Neural cell (in vitro differentiated cells): Measurements from ENCODE around the gene CNOT10. TPM values are rescaled to one million over a fixed set of nuclear protein-coding genes. Genes with fewer than 3 reads are reported as not detected.
A peak's percentile ranks its signal among the peaks of the same experiment; 100 is the strongest.
"Not testable (repeated sequence)": the region's sequence is repeated elsewhere in the genome, so short reads cannot be mapped to it uniquely, and the experiment has no call there.

Source experiments
- H2AFZ ChIP-seq: fragments of 200-600, 300-800 bp; sonication (generic), shearing (Covaris generic); 2 replicates; pipeline ENCODE4 v1.6.0; 2014; ENCODE audit warnings: low read depth, mild to moderate bottlenecking, antibody characterized with exemption, low read length, moderate library complexity
- H3F3A ChIP-seq: fragments of 200-600 bp; shearing (Covaris generic); 2 replicates; pipeline ENCODE4 v1.6.1; 2016; ENCODE audit warnings: mild to moderate bottlenecking, moderate library complexity, mixed read lengths, antibody characterized with exemption, low read length; ENCODE audit not compliant: insufficient read depth, poor library complexity, severe bottlenecking
- H3K27ac ChIP-seq: fragments of 200-600, 300-800 bp; sonication (generic), shearing (Covaris generic); 2 replicates; pipeline ENCODE4 v1.5.1; 2014; ENCODE audit warnings: mild to moderate bottlenecking, low read length, moderate library complexity
- H3K27me3 ChIP-seq: fragments of 300-800, 200-600 bp; sonication (generic), shearing (Covaris generic); 2 replicates; pipeline ENCODE4 v1.6.0; 2014; ENCODE audit warnings: mild to moderate bottlenecking, low read depth, low read length, moderate library complexity; ENCODE audit not compliant: insufficient read depth
- H3K36me3 ChIP-seq: fragments of 300-800, 200-600 bp; sonication (generic), shearing (Covaris generic); 2 replicates; pipeline ENCODE4 v1.5.1; 2014; ENCODE audit warnings: mild to moderate bottlenecking, antibody characterized with exemption, low read length, moderate library complexity; ENCODE audit not compliant: insufficient read depth
- H3K4me2 ChIP-seq: fragments of 300-800, 200-600 bp; sonication (generic), shearing (Covaris generic); 2 replicates; pipeline ENCODE4 v1.6.0; 2014; ENCODE audit warnings: mild to moderate bottlenecking, low read length
- H3K4me3 ChIP-seq: fragments of 300-800, 200-600 bp; sonication (generic), shearing (Covaris generic); 2 replicates; pipeline ENCODE4 v1.5.1; 2014; ENCODE audit warnings: mild to moderate bottlenecking, low read length, moderate library complexity
- H3K79me2 ChIP-seq: fragments of 200-600 bp; shearing (Covaris generic); replicated peaks from 2 replicates; pipeline ENCODE4 v1.6.0; 2014; ENCODE audit warnings: mild to moderate bottlenecking, low read length, moderate library complexity; ENCODE audit not compliant: insufficient read depth
- H3K9ac ChIP-seq: fragments of 300-800, 200-600 bp; sonication (generic), shearing (Covaris generic); 2 replicates; pipeline ENCODE4 v1.6.1; 2016; ENCODE audit warnings: mild to moderate bottlenecking, low read length, mixed read lengths
- H3K9me2 ChIP-seq: fragments of 200-600 bp; shearing (Covaris generic); 2 replicates; pipeline ENCODE4 v1.6.1; 2016; ENCODE audit warnings: mild to moderate bottlenecking, low read length, mixed read lengths; ENCODE audit not compliant: insufficient read depth
- H3K9me3 ChIP-seq: fragments of 200-600, 300-800 bp; sonication (generic), shearing (Covaris generic); 2 replicates; pipeline ENCODE4 v1.6.1; 2016; ENCODE audit warnings: mild to moderate bottlenecking, mixed run types, low read length, moderate library complexity, mixed read lengths
- H4K20me1 ChIP-seq: fragments of 200-600 bp; shearing (Covaris generic); 2 replicates; pipeline ENCODE4 v1.6.1; 2016; ENCODE audit warnings: mild to moderate bottlenecking, mixed run types; ENCODE audit not compliant: insufficient read depth
- EP300 ChIP-seq: fragments of 450-650 bp; conservative IDR thresholded peaks from 2 replicates; pipeline ENCODE4 v1.6.1; 2014; ENCODE audit warnings: antibody characterized with exemption, mild to moderate bottlenecking, moderate library complexity; ENCODE audit not compliant: poor library complexity, severe bottlenecking
- EZH2 ChIP-seq: fragments of 200-600, 300-800 bp; shearing (Covaris generic), sonication (generic); IDR thresholded peaks from 2 replicates; pipeline ENCODE4 v1.6.1; 2014; ENCODE audit warnings: antibody characterized with exemption, low read length, borderline replicate concordance, mild to moderate bottlenecking; ENCODE audit not compliant: insufficient read depth, poor library complexity, severe bottlenecking
- MXI1 ChIP-seq: fragments of 450-650 bp; conservative IDR thresholded peaks from 2 replicates; pipeline ENCODE4 v1.6.1; 2014; ENCODE audit warnings: antibody characterized with exemption, mild to moderate bottlenecking; ENCODE audit not compliant: poor library complexity, severe bottlenecking
- POLR2AphosphoS5 ChIP-seq: IDR thresholded peaks from 2 replicates; pipeline ENCODE4 v1.6.1; 2012
- RAD21 ChIP-seq: fragments of 450-650 bp; conservative IDR thresholded peaks from 2 replicates; pipeline ENCODE4 v1.6.1; 2014; ENCODE audit warnings: antibody characterized with exemption, mild to moderate bottlenecking, moderate library complexity
- SMC3 ChIP-seq: fragments of 450-650 bp; conservative IDR thresholded peaks from 2 replicates; pipeline ENCODE4 v1.6.1; 2014; ENCODE audit warnings: antibody characterized with exemption, mild to moderate bottlenecking, moderate library complexity; ENCODE audit not compliant: poor library complexity
- TAF1 ChIP-seq: IDR thresholded peaks from 2 replicates; pipeline ENCODE4 v1.6.1; 2012; ENCODE audit warnings: low read depth
- polyA plus RNA-seq: library from polyadenylated mRNA; depleted of rRNA; stranded (reverse); fragments of >200 nt; gene quantifications from 2 replicates; pipeline ENCODE4 v1.2.3, GENCODE V29; 2014
- TF ChIP-seq, protein P1 (sequence below): IDR thresholded peaks from 2 replicates; pipeline ENCODE4 v1.6.1; 2012; ENCODE audit warnings: borderline replicate concordance
- TF ChIP-seq, protein P2 (sequence below): fragments of 450-650 bp; IDR thresholded peaks from 2 replicates; pipeline ENCODE4 v1.5.1; 2014; ENCODE audit warnings: antibody characterized with exemption, mild to moderate bottlenecking, moderate library complexity; ENCODE audit not compliant: poor library complexity, severe bottlenecking

Gene CNOT10
- polyA plus RNA-seq, 1 donor from 2014 or later: 53.8 TPM

DNA sequence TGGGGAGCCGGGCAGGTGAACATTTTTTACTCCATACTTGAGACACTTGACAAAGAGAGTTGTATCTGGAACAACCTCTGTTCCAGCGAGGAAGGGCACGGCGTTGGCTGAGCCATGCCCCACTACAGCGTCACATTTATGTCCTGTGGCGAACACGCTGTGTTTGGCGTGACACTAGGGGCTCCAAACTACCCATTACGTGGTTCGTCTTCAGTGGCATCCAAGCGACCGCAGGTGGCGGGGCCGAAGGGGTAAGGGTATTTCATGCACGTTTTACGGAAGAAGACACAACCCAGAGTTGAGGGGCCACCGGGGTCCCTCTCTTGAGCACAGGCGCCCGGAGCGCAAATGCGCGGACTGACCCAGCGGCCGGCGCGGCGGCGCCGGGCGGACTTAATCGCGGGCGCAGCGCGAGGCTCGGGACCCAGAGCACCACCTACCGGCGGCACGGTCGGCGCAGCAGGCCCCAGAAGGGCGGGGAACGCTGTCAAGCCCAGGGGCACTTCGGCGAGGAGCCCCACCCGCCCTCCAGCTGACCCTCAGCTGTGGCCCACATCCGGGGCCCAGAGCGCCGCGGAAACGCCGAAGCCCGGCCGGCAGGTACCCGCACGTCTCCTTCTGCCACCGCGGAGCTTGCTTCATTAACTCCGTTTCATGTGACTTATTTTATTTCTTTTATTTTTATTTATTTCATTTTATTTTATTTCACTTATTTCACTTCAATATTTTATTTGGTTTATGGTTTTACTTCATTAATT is 96.4 kb downstream of the CNOT10 start:
- H2AFZ ChIP-seq: peak overlapping the region; percentile 60
- H3K4me3 ChIP-seq: peak overlapping the region; percentile 84
- H3K79me2 ChIP-seq: no peaks in the 10 kb centered on the region
- TF ChIP-seq EP300 (peak; percentile 18), POLR2AphosphoS5 (no peak), EZH2 (no peak), RAD21 (peak; percentile 60), SMC3 (peak; percentile 66), MXI1 (peak; percentile 65)
- TF ChIP-seq, protein P1, sequence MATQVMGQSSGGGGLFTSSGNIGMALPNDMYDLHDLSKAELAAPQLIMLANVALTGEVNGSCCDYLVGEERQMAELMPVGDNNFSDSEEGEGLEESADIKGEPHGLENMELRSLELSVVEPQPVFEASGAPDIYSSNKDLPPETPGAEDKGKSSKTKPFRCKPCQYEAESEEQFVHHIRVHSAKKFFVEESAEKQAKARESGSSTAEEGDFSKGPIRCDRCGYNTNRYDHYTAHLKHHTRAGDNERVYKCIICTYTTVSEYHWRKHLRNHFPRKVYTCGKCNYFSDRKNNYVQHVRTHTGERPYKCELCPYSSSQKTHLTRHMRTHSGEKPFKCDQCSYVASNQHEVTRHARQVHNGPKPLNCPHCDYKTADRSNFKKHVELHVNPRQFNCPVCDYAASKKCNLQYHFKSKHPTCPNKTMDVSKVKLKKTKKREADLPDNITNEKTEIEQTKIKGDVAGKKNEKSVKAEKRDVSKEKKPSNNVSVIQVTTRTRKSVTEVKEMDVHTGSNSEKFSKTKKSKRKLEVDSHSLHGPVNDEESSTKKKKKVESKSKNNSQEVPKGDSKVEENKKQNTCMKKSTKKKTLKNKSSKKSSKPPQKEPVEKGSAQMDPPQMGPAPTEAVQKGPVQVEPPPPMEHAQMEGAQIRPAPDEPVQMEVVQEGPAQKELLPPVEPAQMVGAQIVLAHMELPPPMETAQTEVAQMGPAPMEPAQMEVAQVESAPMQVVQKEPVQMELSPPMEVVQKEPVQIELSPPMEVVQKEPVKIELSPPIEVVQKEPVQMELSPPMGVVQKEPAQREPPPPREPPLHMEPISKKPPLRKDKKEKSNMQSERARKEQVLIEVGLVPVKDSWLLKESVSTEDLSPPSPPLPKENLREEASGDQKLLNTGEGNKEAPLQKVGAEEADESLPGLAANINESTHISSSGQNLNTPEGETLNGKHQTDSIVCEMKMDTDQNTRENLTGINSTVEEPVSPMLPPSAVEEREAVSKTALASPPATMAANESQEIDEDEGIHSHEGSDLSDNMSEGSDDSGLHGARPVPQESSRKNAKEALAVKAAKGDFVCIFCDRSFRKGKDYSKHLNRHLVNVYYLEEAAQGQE: peak; percentile 27
- TF ChIP-seq, protein P2, sequence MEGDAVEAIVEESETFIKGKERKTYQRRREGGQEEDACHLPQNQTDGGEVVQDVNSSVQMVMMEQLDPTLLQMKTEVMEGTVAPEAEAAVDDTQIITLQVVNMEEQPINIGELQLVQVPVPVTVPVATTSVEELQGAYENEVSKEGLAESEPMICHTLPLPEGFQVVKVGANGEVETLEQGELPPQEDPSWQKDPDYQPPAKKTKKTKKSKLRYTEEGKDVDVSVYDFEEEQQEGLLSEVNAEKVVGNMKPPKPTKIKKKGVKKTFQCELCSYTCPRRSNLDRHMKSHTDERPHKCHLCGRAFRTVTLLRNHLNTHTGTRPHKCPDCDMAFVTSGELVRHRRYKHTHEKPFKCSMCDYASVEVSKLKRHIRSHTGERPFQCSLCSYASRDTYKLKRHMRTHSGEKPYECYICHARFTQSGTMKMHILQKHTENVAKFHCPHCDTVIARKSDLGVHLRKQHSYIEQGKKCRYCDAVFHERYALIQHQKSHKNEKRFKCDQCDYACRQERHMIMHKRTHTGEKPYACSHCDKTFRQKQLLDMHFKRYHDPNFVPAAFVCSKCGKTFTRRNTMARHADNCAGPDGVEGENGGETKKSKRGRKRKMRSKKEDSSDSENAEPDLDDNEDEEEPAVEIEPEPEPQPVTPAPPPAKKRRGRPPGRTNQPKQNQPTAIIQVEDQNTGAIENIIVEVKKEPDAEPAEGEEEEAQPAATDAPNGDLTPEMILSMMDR: peak; percentile 88
- no peaks in the 10 kb centered on the region for H3K9me3 ChIP-seq
- H3K4me2 ChIP-seq: peak overlapping the region; percentile 73
- no peaks in the 10 kb centered on the region for H3K9me2 ChIP-seq
- peaks cover 12% of the 10 kb centered on the region for H3K27me3 ChIP-seq
- H3K9ac ChIP-seq: peak overlapping the region; percentile 55
- peaks cover 5% of the 10 kb centered on the region for H3F3A ChIP-seq
- no peaks in the 10 kb centered on the region for H3K36me3 ChIP-seq
- no peak overlapping the region for H3K27ac ChIP-seq
- H4K20me1 ChIP-seq: no peaks in the 10 kb centered on the region

DNA sequence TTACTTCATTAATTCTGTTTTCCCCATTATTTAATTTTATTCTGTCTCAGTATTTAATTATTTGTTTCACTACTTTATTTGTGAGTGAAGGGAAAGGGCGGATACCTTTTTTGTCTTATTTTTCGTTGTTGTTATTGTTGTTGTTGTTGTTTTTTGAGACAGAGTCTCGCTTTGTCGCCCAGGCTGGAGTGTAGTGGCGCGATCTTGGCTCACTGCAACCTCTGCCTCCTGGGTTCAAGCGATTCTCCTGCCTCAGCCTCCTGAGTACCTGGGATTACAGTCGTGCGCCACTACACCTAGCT is 96.9 kb downstream of the CNOT10 start:
- not testable (repeated sequence) for H3K36me3 ChIP-seq, H3K9me2 ChIP-seq, H4K20me1 ChIP-seq, H3K9ac ChIP-seq, H2AFZ ChIP-seq, H3K9me3 ChIP-seq, H3K4me2 ChIP-seq, H3K79me2 ChIP-seq, H3K27ac ChIP-seq, H3F3A ChIP-seq
- Histone ChIP-seq H3K4me3 (peak overlapping the region; percentile 84), H3K27me3 (peaks cover 12% of the 10 kb centered on the region)

DNA sequence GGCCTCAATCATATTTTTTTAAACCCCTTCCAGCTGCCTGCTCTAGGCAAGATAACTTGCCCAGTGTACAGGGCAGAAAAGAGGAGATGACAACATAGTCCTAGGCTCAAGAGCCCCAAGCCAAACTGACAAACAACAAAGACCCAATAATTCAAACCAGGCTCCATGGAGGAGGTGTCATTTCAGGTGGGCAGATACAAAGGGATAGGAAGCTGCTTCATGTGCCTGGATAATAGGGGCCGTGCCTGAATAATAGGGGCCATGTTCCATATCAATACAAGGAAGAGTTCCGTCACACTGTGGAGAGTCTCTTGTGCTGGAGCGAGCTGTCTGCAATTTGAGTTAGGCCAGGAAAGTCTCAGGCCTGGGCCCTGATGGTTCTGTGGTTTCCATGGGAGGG is 97.4 kb downstream of the CNOT10 start:
- Histone ChIP-seq H3K9ac (no peak overlapping the region), H3K79me2 (no peaks in the 10 kb centered on the region), H3K4me3 (no peak overlapping the region), H4K20me1 (no peaks in the 10 kb centered on the region), H3K4me2 (no peak overlapping the region), H3K9me2 (no peaks in the 10 kb centered on the region), H3K9me3 (no peaks in the 10 kb centered on the region), H3K36me3 (no peaks in the 10 kb centered on the region), H2AFZ (no peak overlapping the region), H3K27ac (no peak overlapping the region), H3K27me3 (peaks cover 12% of the 10 kb centered on the region), H3F3A (peaks cover 5% of the 10 kb centered on the region)
- TF ChIP-seq MXI1 (no peak), EP300 (no peak), RAD21 (no peak), POLR2AphosphoS5 (no peak), TAF1 (no peak), EZH2 (no peak), SMC3 (no peak)
- TF ChIP-seq, protein P1: no peak
